Mesenchymal stem cell (in vitro differentiated cells and primary cell): ENCODE measurements around the gene KIAA0825.
"Not testable (repeated sequence)": the region's sequence is repeated elsewhere in the genome, so short reads cannot be mapped to it uniquely, and the experiment has no call there.

Experiments used
- DNase-seq: peaks from one replicate; pipeline ENCODE4 v3.0.0-alpha.2; 2013
- H2AFZ ChIP-seq: one replicate; pipeline ENCODE4 v1.6.1; 2013; ENCODE audit warnings: low read depth, mild to moderate bottlenecking, control low read depth, inconsistent platforms, low read length, moderate library complexity
- H2AK5ac ChIP-seq: 2 replicates; pipeline ENCODE4 v1.6.1; 2013; ENCODE audit warnings: low read length, moderate library complexity, mild to moderate bottlenecking, inconsistent platforms; ENCODE audit not compliant: severe bottlenecking
- H2BK120ac ChIP-seq: one replicate; pipeline ENCODE4 v1.6.1; 2013; ENCODE audit warnings: low read depth, mild to moderate bottlenecking, inconsistent platforms, low read length, moderate library complexity
- H2BK12ac ChIP-seq, 2 experiments: one replicate each; pipeline ENCODE4 v1.6.1; 2013; ENCODE audit warnings: inconsistent platforms in 2 of 2, low read length in 2 of 2, mild to moderate bottlenecking in 2 of 2, moderate library complexity in 2 of 2, control low read depth in 1 of 2
- H2BK15ac ChIP-seq: one replicate; pipeline ENCODE4 v1.6.1; 2013; ENCODE audit warnings: mild to moderate bottlenecking, low read depth, inconsistent platforms; ENCODE audit not compliant: poor library complexity, severe bottlenecking
- H2BK5ac ChIP-seq: 2 replicates; pipeline ENCODE4 v1.6.1; 2013; ENCODE audit warnings: low read depth, mild to moderate bottlenecking, low read length, control low read depth, inconsistent platforms; ENCODE audit not compliant: poor library complexity, severe bottlenecking
- H3K14ac ChIP-seq, 2 experiments: one replicate each; pipeline ENCODE4 v1.6.1; 2013; ENCODE audit warnings: inconsistent platforms in 2 of 2, low read length in 2 of 2, control low read depth in 1 of 2, mild to moderate bottlenecking in 1 of 2, moderate library complexity in 1 of 2
- H3K18ac ChIP-seq, 2 experiments: one replicate each; pipeline ENCODE4 v1.6.1; 2013; ENCODE audit warnings: inconsistent platforms in 2 of 2, low read length in 2 of 2, control low read depth in 1 of 2, low read depth in 1 of 2, mild to moderate bottlenecking in 1 of 2
- H3K23ac ChIP-seq, 2 experiments: one replicate each; pipeline ENCODE4 v1.6.1; 2013; ENCODE audit warnings: inconsistent platforms in 2 of 2, low read length in 2 of 2, mild to moderate bottlenecking in 2 of 2, moderate library complexity in 2 of 2, control low read depth in 1 of 2
- H3K27ac ChIP-seq: 2 replicates; pipeline ENCODE4 v1.5.1; 2013; ENCODE audit warnings: mild to moderate bottlenecking, moderate library complexity, low read length, control low read depth, inconsistent platforms; ENCODE audit not compliant: poor library complexity, severe bottlenecking
- H3K27me3 ChIP-seq, 2 experiments: 2 replicates each; pipeline versions ENCODE4 v1.6.1 to v1.7.0; 2013; ENCODE audit warnings: low read length in 2 of 2, mild to moderate bottlenecking in 2 of 2, moderate library complexity in 2 of 2, control low read depth in 1 of 2, inconsistent platforms in 1 of 2; ENCODE audit not compliant: control insufficient read depth in 1 of 2, insufficient read depth in 1 of 2
- H3K36me3 ChIP-seq, 2 experiments: 2 replicates each; pipeline versions ENCODE4 v1.6.1 to v1.7.0; 2013; ENCODE audit warnings: low read length in 2 of 2, control low read depth in 1 of 2, inconsistent platforms in 1 of 2, low read depth in 1 of 2, mild to moderate bottlenecking in 1 of 2; ENCODE audit not compliant: insufficient read depth in 2 of 2, control insufficient read depth in 1 of 2
- H3K4ac ChIP-seq, 2 experiments: one replicate each; pipeline ENCODE4 v1.6.1; 2013; ENCODE audit warnings: inconsistent platforms in 2 of 2, low read length in 2 of 2, mild to moderate bottlenecking in 2 of 2, moderate library complexity in 2 of 2, control low read depth in 1 of 2, low read depth in 1 of 2
- H3K4me1 ChIP-seq: 2 replicates; pipeline ENCODE4 v1.6.1; 2013; ENCODE audit warnings: low read depth, low read length, control low read depth; ENCODE audit not compliant: control insufficient read depth, insufficient read depth
- H3K4me2 ChIP-seq: 2 replicates; pipeline ENCODE4 v1.6.1; 2013; ENCODE audit warnings: low read length, mild to moderate bottlenecking, inconsistent platforms; ENCODE audit not compliant: poor library complexity, severe bottlenecking
- H3K4me3 ChIP-seq, 2 experiments: 2 replicates each; pipeline versions ENCODE4 v1.5.1 to v1.7.0; 2013; ENCODE audit warnings: low read length in 2 of 2, mild to moderate bottlenecking in 2 of 2, control low read depth in 1 of 2, low read depth in 1 of 2; ENCODE audit not compliant: insufficient read depth in 1 of 2
- H3K79me1 ChIP-seq: replicated peaks from 2 replicates; pipeline ENCODE4 v1.6.1; 2013; ENCODE audit warnings: mild to moderate bottlenecking, control low read depth, low read length, inconsistent platforms; ENCODE audit not compliant: poor library complexity, severe bottlenecking
- H3K9ac ChIP-seq: 2 replicates; pipeline ENCODE4 v1.7.0; 2013; ENCODE audit warnings: mild to moderate bottlenecking, low read length, moderate library complexity
- H3K9me3 ChIP-seq: 2 replicates; pipeline ENCODE4 v1.7.0; 2013; ENCODE audit warnings: mild to moderate bottlenecking, low read length; ENCODE audit not compliant: control insufficient read depth
- H4K8ac ChIP-seq: one replicate; pipeline ENCODE4 v1.6.1; 2013; ENCODE audit warnings: inconsistent platforms, mild to moderate bottlenecking, low read length, moderate library complexity
- H4K91ac ChIP-seq: one replicate; pipeline ENCODE4 v1.6.1; 2013; ENCODE audit warnings: mild to moderate bottlenecking, low read length, inconsistent platforms
- WGBS: methylation state at CpG from one replicate; pipeline ENCODE4 v1.1.7; 2013; ENCODE audit warnings: mixed read lengths; 5-methylcytosine and 5-hydroxymethylcytosine counted together

The KIAA0825 gene

DNA sequence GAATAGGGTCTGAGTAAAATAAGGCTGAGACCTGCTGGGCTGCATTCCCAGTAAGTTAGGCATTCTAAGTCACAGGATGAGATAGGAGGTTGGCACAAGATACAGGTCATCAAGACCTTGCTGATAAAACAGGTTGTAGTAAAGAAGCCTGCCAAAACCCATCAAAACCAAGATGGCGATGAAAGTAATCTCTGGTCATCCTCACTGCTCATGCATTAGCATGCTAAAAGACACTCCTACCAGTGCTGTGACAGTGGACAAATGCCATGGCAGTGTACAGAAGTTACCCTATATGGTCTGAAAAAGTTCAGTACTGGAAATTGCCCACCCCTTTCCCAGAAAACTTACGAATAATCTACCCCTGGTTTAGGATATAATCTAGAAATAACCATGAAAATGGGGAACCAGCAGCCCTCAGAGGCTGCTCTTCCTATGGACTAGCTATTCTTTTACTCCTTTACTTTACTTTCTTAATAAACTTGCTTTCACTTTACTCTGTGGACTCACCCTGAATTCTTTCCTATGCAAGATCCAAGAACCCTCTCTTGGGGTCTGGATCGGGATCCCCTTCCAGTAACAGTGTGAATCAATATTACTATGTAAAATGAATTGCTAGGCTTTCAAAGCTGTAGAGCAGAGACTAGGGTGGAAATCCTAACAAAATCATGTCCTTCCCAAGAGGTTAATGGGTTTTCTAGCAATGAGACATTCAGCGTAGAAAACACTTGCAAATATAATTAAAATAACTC lies 257.8 kb downstream of the KIAA0825 start:
- Histone ChIP-seq H3K18ac (no peak overlapping the region), H3K9ac (no peak overlapping the region), H3K79me1 (no peaks in the 10 kb centered on the region), H4K8ac (no peak overlapping the region), H3K27me3 (no peaks in the 10 kb centered on the region), H3K14ac (no peak overlapping the region), H3K4ac (no peak overlapping the region), H3K4me1 (no peaks in the 10 kb centered on the region), H3K23ac (no peak overlapping the region), H2AK5ac (no peak overlapping the region), H2BK15ac (no peak overlapping the region), H3K27ac (no peak overlapping the region), H3K4me2 (no peak overlapping the region), H2BK12ac (no peak overlapping the region), H3K36me3 (no peaks in the 10 kb centered on the region), H2AFZ (no peak overlapping the region), H2BK5ac (no peak overlapping the region), H3K9me3 (peaks cover 15% of the 10 kb centered on the region), H3K4me3 (no peak overlapping the region), H4K91ac (no peak overlapping the region), H2BK120ac (no peak overlapping the region)
- 83% methylated on average over 2 of the region's 4 CpGs for WGBS
- no peak for DNase-seq

DNA sequence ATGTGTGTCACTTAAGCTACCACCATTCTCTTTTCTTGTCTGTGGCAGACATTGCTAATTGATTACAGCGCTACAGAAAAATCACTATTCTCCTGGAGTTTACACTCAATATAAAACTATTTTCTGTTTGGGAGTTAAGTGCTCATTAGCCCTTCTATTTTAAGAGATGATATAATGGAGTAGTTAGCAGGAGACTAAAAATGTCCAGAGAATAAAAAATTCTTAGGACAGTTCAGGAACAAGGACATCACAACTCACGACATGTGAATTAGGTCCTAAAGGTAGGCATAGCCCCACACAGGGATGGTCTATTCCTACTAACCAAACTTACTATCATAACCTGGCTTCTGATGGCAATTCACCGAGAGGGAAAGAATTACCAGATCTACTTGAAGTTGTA lies 258.5 kb downstream of the KIAA0825 start:
- H2BK5ac ChIP-seq: no peak overlapping the region
- H3K79me1 ChIP-seq: no peaks in the 10 kb centered on the region
- H3K23ac ChIP-seq: no peak overlapping the region
- no peak overlapping the region for H3K4me3 ChIP-seq
- no peak overlapping the region for H3K4ac ChIP-seq
- H3K36me3 ChIP-seq: no peaks in the 10 kb centered on the region
- H3K14ac ChIP-seq: no peak overlapping the region
- H3K27me3 ChIP-seq: no peaks in the 10 kb centered on the region
- no peak overlapping the region for H3K27ac ChIP-seq
- no peak overlapping the region for H4K8ac ChIP-seq
- H3K9me3 ChIP-seq: peaks cover 15% of the 10 kb centered on the region
- no peak overlapping the region for H3K18ac ChIP-seq
- no peak overlapping the region for H2AK5ac ChIP-seq
- H2BK15ac ChIP-seq: no peak overlapping the region
- no peak overlapping the region for H4K91ac ChIP-seq
- WGBS: 100% methylated on average over 1 of the region's 3 CpGs
- no peak overlapping the region for H3K4me2 ChIP-seq
- H2BK12ac ChIP-seq: no peak overlapping the region
- no peak overlapping the region for H2AFZ ChIP-seq
- no peak for DNase-seq
- H3K9ac ChIP-seq: no peak overlapping the region
- H2BK120ac ChIP-seq: no peak overlapping the region
- no peaks in the 10 kb centered on the region for H3K4me1 ChIP-seq

DNA sequence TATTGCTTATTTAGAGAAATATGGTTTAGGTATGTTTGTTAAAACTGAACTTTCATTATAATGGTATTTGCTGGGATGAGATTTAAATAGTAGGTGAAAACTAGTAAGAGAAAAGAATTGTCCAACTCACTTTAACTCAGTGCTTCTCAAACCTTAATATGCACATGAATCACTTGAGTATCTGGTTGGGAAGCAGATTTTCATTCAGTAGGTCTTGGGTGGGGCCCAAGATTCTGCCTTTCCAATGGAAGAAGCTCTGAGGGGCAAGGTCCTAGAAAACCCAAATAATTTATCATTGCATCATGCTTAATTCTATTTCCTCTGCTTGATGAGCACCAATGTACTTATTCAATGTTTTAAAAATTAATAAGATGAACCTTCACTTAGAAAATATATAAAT lies 262.6 kb downstream of the KIAA0825 start:
- H3K4me2 ChIP-seq: no peak overlapping the region
- no peak overlapping the region for H3K23ac ChIP-seq
- H4K8ac ChIP-seq: no peak overlapping the region
- no peak overlapping the region for H2BK120ac ChIP-seq
- H2BK15ac ChIP-seq: no peak overlapping the region
- H2BK5ac ChIP-seq: no peak overlapping the region
- no peaks in the 10 kb centered on the region for H3K4me1 ChIP-seq
- H3K27ac ChIP-seq: no peak overlapping the region
- H4K91ac ChIP-seq: no peak overlapping the region
- no peaks in the 10 kb centered on the region for H3K79me1 ChIP-seq
- DNase-seq: no peak
- H3K4me3 ChIP-seq: no peak overlapping the region
- H3K27me3 ChIP-seq: no peaks in the 10 kb centered on the region
- H3K9ac ChIP-seq: no peak overlapping the region
- H2AFZ ChIP-seq: no peak overlapping the region
- no peak overlapping the region for H2AK5ac ChIP-seq
- H3K14ac ChIP-seq: no peak overlapping the region
- H2BK12ac ChIP-seq: no peak overlapping the region
- H3K36me3 ChIP-seq: no peaks in the 10 kb centered on the region
- H3K18ac ChIP-seq: no peak overlapping the region
- no peak overlapping the region for H3K4ac ChIP-seq
- peaks cover 14% of the 10 kb centered on the region for H3K9me3 ChIP-seq

DNA sequence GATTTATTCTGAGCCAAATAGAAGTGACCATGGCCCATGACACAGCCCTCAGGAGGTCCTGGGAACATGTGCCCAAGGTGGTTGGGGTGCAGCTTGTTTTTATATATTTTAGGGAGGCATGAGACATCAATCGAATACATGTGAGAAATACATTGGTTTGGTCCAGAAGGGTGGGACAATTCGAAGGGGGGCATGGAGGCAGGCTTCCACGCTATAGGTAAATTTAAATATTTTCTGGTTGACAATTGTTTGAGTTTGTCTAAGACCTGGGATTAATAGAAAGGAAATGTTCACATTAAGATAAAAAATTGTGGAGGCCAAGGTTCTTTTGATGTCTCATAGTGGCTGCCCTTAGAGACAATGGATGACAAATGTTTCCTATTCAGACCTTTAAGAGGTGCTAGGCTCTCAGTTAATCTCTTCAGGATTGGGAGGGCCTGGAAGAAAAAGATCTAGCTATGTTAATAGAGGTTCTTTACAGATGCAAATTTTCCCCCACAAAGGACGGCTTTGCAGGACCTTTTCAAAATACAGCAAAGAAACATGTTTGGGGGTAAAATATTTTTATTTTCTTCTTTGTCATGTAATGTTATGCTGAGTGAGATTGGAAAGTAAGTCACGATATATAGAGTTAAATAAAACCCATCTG lies 263.4 kb downstream of the KIAA0825 start:
- H3K4me1 ChIP-seq, H3K23ac ChIP-seq, H4K91ac ChIP-seq, DNase-seq, H3K18ac ChIP-seq, H2AFZ ChIP-seq, H3K27me3 ChIP-seq, H3K79me1 ChIP-seq, H3K4me3 ChIP-seq, H3K4me2 ChIP-seq, H3K4ac ChIP-seq, H3K36me3 ChIP-seq, H2BK5ac ChIP-seq, H3K9ac ChIP-seq, H4K8ac ChIP-seq, H3K14ac ChIP-seq, H2BK120ac ChIP-seq, H3K27ac ChIP-seq, H2BK15ac ChIP-seq, H3K9me3 ChIP-seq, H2AK5ac ChIP-seq, H2BK12ac ChIP-seq: not testable (repeated sequence)
- WGBS: 59% methylated on average over 5 of the region's 5 CpGs
